H9 (cell line): ENCODE data around the gene CENPB. TPM values are rescaled to one million over a fixed set of nuclear protein-coding genes. Genes with fewer than 3 reads are reported as not detected.
A peak's percentile ranks its signal among the peaks of the same experiment; 100 is the strongest.

ENCODE experiments used
- DNase-seq: peaks from one replicate; pipeline ENCODE4 v3.0.0-alpha.2; 2017
- H2AFZ ChIP-seq: one replicate; pipeline ENCODE4 v1.6.1; 2013; ENCODE audit warnings: mild to moderate bottlenecking, low read length, control low read depth, moderate library complexity
- H2AK5ac ChIP-seq: 2 replicates; pipeline ENCODE4 v1.6.1; 2013; ENCODE audit warnings: low read length, control low read depth, mixed read lengths; ENCODE audit not compliant: insufficient read length
- H2BK120ac ChIP-seq: one replicate; pipeline ENCODE4 v1.6.1; 2013; ENCODE audit warnings: low read depth, mild to moderate bottlenecking, low read length, control low read depth, inconsistent platforms; ENCODE audit not compliant: poor library complexity, severe bottlenecking
- H2BK12ac ChIP-seq: 2 replicates; pipeline ENCODE4 v1.6.1; 2013; ENCODE audit warnings: low read length, control low read depth, mixed read lengths, low read depth; ENCODE audit not compliant: insufficient read length
- H2BK15ac ChIP-seq: 2 replicates; pipeline ENCODE4 v1.6.1; 2013; ENCODE audit warnings: low read depth, low read length, control low read depth
- H2BK20ac ChIP-seq: one replicate; pipeline ENCODE4 v1.6.1; 2013; ENCODE audit warnings: low read depth, mild to moderate bottlenecking, low read length, control low read depth, inconsistent platforms; ENCODE audit not compliant: poor library complexity, severe bottlenecking
- H2BK5ac ChIP-seq: 2 replicates; pipeline ENCODE4 v1.6.1; 2013; ENCODE audit warnings: low read length, control low read depth, mixed read lengths; ENCODE audit not compliant: insufficient read length
- H3K14ac ChIP-seq: 2 replicates; pipeline ENCODE4 v1.6.1; 2013; ENCODE audit warnings: low read length, control low read depth; ENCODE audit not compliant: insufficient read depth
- H3K18ac ChIP-seq: 2 replicates; pipeline ENCODE4 v1.6.1; 2013; ENCODE audit warnings: low read depth, mild to moderate bottlenecking, mixed read lengths, low read length, control low read depth; ENCODE audit not compliant: insufficient read length
- H3K23ac ChIP-seq: 2 replicates; pipeline ENCODE4 v1.6.1; 2013; ENCODE audit warnings: low read length, control low read depth, mixed read lengths, low read depth; ENCODE audit not compliant: insufficient read length
- H3K23me2 ChIP-seq: 2 replicates; pipeline ENCODE4 v1.6.1; 2013; ENCODE audit warnings: low read depth, mild to moderate bottlenecking, mixed read lengths, low read length, control low read depth; ENCODE audit not compliant: insufficient read length, poor library complexity, severe bottlenecking
- H3K27ac ChIP-seq: 2 replicates; pipeline ENCODE4 v1.5.1; 2013; ENCODE audit warnings: low read length, control low read depth, mixed read lengths, low read depth; ENCODE audit not compliant: insufficient read length
- H3K27me3 ChIP-seq: 2 replicates; pipeline ENCODE4 v1.6.1; 2013; ENCODE audit warnings: low read length, control low read depth, inconsistent platforms; ENCODE audit not compliant: insufficient read depth
- H3K4ac ChIP-seq: 2 replicates; pipeline ENCODE4 v1.6.1; 2013; ENCODE audit warnings: low read depth, mild to moderate bottlenecking, control low read depth, inconsistent platforms, low read length, moderate library complexity
- H3K4me1 ChIP-seq: 2 replicates; pipeline ENCODE4 v1.6.1; 2013; ENCODE audit warnings: low read length, control low read depth, inconsistent platforms; ENCODE audit not compliant: insufficient read depth
- H3K4me2 ChIP-seq: 2 replicates; pipeline ENCODE4 v1.6.1; 2013; ENCODE audit warnings: low read length, control low read depth, mixed read lengths; ENCODE audit not compliant: insufficient read length, insufficient read depth
- H3K56ac ChIP-seq: 2 replicates; pipeline ENCODE4 v1.6.1; 2013; ENCODE audit warnings: low read depth, mild to moderate bottlenecking, mixed read lengths, low read length, control low read depth; ENCODE audit not compliant: insufficient read length
- H3K79me1 ChIP-seq: 2 replicates; pipeline ENCODE4 v1.6.1; 2013; ENCODE audit warnings: low read depth, mild to moderate bottlenecking, moderate library complexity, low read length, control low read depth, inconsistent platforms; ENCODE audit not compliant: insufficient read depth, poor library complexity, severe bottlenecking
- H3K79me2 ChIP-seq: 2 replicates; pipeline ENCODE4 v1.6.1; 2013; ENCODE audit warnings: low read length, control low read depth, inconsistent platforms; ENCODE audit not compliant: insufficient read depth
- H3K9ac ChIP-seq: 2 replicates; pipeline ENCODE4 v1.6.1; 2013; ENCODE audit warnings: low read length, control low read depth, mixed read lengths; ENCODE audit not compliant: insufficient read length; ENCODE audit errors: extremely low read depth
- H3K9me3 ChIP-seq: one replicate; pipeline ENCODE4 v1.6.1; 2013; ENCODE audit warnings: low read depth, low read length, inconsistent platforms; ENCODE audit not compliant: control insufficient read depth
- H3T11ph ChIP-seq: one replicate; pipeline ENCODE4 v1.6.1; 2013; ENCODE audit warnings: mild to moderate bottlenecking, low read length, control low read depth, inconsistent platforms
- H4K20me1 ChIP-seq: one replicate; pipeline ENCODE4 v1.6.1; 2013; ENCODE audit not compliant: control insufficient read depth, insufficient read length, insufficient read depth
- H4K5ac ChIP-seq: 2 replicates; pipeline ENCODE4 v1.6.1; 2013; ENCODE audit warnings: low read depth, mild to moderate bottlenecking, mixed read lengths, low read length, control low read depth; ENCODE audit not compliant: insufficient read length
- H4K8ac ChIP-seq: replicated peaks from 2 replicates; pipeline ENCODE4 v1.6.1; 2013; ENCODE audit warnings: low read length, control low read depth, mixed read lengths, low read depth; ENCODE audit not compliant: insufficient read length
- H4K91ac ChIP-seq: 2 replicates; pipeline ENCODE4 v1.6.1; 2013; ENCODE audit warnings: low read depth, mild to moderate bottlenecking, moderate library complexity, mixed read lengths, low read length, control low read depth; ENCODE audit not compliant: insufficient read length
- H3K27ac Mint-ChIP-seq, 3 experiments: 2 replicates in 2 of 3; 3 replicates in 1 of 3; pipeline ENCODE4 v1.8.0; 2020 to 2021; ENCODE audit warnings: mixed read lengths in 3 of 3, mild to moderate bottlenecking in 1 of 3, moderate library complexity in 1 of 3
- H3K27me3 Mint-ChIP-seq: 2 replicates; pipeline ENCODE4 v1.8.0; 2021; ENCODE audit warnings: low read depth, mild to moderate bottlenecking, moderate library complexity, mixed read lengths
- H3K36me3 Mint-ChIP-seq, 3 experiments: 2 replicates in 2 of 3; 3 replicates in 1 of 3; pipeline ENCODE4 v1.8.0; 2020 to 2021; ENCODE audit warnings: low read depth in 3 of 3, mixed read lengths in 3 of 3; ENCODE audit not compliant: insufficient read depth in 1 of 3
- H3K4me1 Mint-ChIP-seq, 2 experiments: 2 replicates each; pipeline ENCODE4 v1.8.0; 2020; ENCODE audit warnings: mixed read lengths in 2 of 2
- H3K4me3 Mint-ChIP-seq, 2 experiments: 2 replicates in 1 of 2; 3 replicates in 1 of 2; pipeline ENCODE4 v1.8.0; 2020 to 2021; ENCODE audit warnings: mild to moderate bottlenecking in 2 of 2, mixed read lengths in 2 of 2, moderate library complexity in 1 of 2
- H3K9me3 Mint-ChIP-seq, 2 experiments: 2 replicates in 1 of 2; 3 replicates in 1 of 2; pipeline ENCODE4 v1.8.0; 2020; ENCODE audit warnings: mild to moderate bottlenecking in 2 of 2, mixed read lengths in 2 of 2, moderate library complexity in 1 of 2
- WGBS: extraction: QIAGEN DNeasy Blood & Tissue Kit; methylation state at CpG from one replicate; pipeline ENCODE4 v1.1.7; 2013; ENCODE audit warnings: missing lambda C conversion rate, low lambda C conversion rate, mixed read lengths; ENCODE audit not compliant: insufficient read length; ENCODE audit errors: extremely low coverage; 5-methylcytosine and 5-hydroxymethylcytosine counted together
- total RNA-seq: library from RNA; stranded (reverse); gene quantifications from 2 replicates; pipeline ENCODE4 v1.2.1, GENCODE V29; 2021
- TF ChIP-seq, protein P1 (sequence below): fragments of 200-600 bp; sonication (generic); conservative IDR thresholded peaks from 3 replicates; pipeline ENCODE4 v1.8.0; 2021; ENCODE audit warnings: antibody characterized with exemption, mild to moderate bottlenecking

Gene CENPB
- total RNA-seq, 1 experiment from 2014 or later = 63.1 TPM

DNA sequence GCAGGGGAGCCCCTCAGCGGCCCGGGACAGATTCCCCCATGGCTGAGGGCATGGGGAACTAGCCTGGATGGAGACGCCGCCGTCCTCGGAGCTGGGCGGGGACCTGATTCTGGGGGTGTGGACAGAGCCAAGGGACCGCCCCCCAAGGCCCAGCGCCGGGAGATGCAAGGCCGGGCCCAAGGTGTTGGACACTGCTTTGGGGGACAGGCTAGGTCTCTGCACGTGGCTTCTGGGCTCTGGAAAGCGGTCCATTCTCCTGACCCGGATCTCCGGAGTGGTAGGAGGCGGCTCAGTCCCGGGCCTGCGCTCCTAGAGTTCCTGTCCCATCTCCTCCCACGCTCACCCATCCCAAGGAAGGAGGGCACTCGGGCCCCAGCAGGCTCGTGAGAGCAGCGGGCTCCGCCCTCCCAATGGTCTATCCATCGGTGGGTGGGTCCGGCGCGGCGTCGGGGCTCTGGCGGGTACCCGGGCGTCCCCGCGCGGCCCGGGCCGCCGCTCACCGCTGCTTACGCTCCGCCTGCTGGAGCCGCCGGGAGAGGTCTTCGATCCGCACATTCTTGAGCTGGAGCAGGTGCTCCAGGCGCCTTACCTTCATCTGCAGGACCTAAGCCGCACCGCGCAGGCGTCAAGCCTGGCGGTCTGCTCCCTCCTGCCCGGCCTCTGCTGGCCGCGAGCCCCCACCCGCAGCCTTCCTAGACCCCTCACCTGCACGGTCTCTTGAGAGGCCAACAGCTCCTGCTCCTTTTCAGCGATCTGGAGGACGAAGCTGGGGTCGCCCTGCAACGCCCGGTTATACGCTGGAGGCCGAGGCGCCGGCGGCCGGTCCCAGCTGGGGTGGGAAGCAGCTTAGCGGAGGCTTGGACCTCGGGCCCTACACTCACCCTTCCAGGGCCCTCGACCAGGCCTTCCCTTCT lies 8.6 kb downstream of the CENPB start:
- no peak overlapping the region for H3K9ac ChIP-seq
- peaks cover 14% of the 10 kb centered on the region for H3K23me2 ChIP-seq
- H3K9me3 Mint-ChIP-seq = no peaks in the 10 kb centered on the region
- no peak overlapping the region for H2BK5ac ChIP-seq
- no CpG with 5 or more reads among the region's 70 CpGs for WGBS
- TF ChIP-seq, protein P1, sequence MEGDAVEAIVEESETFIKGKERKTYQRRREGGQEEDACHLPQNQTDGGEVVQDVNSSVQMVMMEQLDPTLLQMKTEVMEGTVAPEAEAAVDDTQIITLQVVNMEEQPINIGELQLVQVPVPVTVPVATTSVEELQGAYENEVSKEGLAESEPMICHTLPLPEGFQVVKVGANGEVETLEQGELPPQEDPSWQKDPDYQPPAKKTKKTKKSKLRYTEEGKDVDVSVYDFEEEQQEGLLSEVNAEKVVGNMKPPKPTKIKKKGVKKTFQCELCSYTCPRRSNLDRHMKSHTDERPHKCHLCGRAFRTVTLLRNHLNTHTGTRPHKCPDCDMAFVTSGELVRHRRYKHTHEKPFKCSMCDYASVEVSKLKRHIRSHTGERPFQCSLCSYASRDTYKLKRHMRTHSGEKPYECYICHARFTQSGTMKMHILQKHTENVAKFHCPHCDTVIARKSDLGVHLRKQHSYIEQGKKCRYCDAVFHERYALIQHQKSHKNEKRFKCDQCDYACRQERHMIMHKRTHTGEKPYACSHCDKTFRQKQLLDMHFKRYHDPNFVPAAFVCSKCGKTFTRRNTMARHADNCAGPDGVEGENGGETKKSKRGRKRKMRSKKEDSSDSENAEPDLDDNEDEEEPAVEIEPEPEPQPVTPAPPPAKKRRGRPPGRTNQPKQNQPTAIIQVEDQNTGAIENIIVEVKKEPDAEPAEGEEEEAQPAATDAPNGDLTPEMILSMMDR = no peak; the same call in 2 of the 3 replicates
- H2BK15ac ChIP-seq = no peak overlapping the region
- H3K27me3 ChIP-seq = peaks cover 2% of the 10 kb centered on the region; the same call in 1 of the 2 replicates
- H3K4me2 ChIP-seq = peak overlapping the region; percentile 70
- no peak overlapping the region for H4K8ac ChIP-seq
- no peak overlapping the region for H3K56ac ChIP-seq
- H3K27me3 Mint-ChIP-seq = peaks cover 59% of the 10 kb centered on the region
- no peaks in the 10 kb centered on the region; a peak in 1 of 7 replicates for H3K36me3 Mint-ChIP-seq
- H2AFZ ChIP-seq = no peak overlapping the region
- H3K79me2 ChIP-seq = no peaks in the 10 kb centered on the region
- H2AK5ac ChIP-seq = no peak overlapping the region
- H3K27ac Mint-ChIP-seq = no peak overlapping the region
- H4K20me1 ChIP-seq = no peaks in the 10 kb centered on the region
- H3K9me3 ChIP-seq = no peaks in the 10 kb centered on the region
- H3K23ac ChIP-seq = no peak overlapping the region
- H4K91ac ChIP-seq = no peak overlapping the region
- no peak overlapping the region for H2BK20ac ChIP-seq
- H3T11ph ChIP-seq = no peak overlapping the region
- H4K5ac ChIP-seq = no peak overlapping the region
- H3K79me1 ChIP-seq = no peaks in the 10 kb centered on the region
- no peak overlapping the region for H3K4ac ChIP-seq
- H3K27ac ChIP-seq = no peak overlapping the region
- peak; percentile 85 for DNase-seq
- H3K4me1 Mint-ChIP-seq = peaks cover 20 to 33% of the 10 kb centered on the region in 2 experiments
- no peaks in the 10 kb centered on the region; the same call in 1 of the 2 replicates for H3K4me1 ChIP-seq
- no peak overlapping the region for H3K18ac ChIP-seq
- H2BK12ac ChIP-seq = no peak overlapping the region
- H3K14ac ChIP-seq = peak overlapping the region; percentile 82; the same call in 1 of the 2 replicates
- H3K4me3 Mint-ChIP-seq = peak overlapping the region; percentile 72 to 82
- no peak overlapping the region for H2BK120ac ChIP-seq
